H1 (cell line): ENCODE measurements around the gene MASP1. TPM values are rescaled to one million over a fixed set of nuclear protein-coding genes. Genes with fewer than 3 reads are reported as not detected.

Source experiments
- CTCF ChIA-PET: fragments of 300-600 bp; sonication (Branson Sonifier 250); formaldehyde crosslinking; loops from one replicate; lab custom pipeline; 2021; ENCODE audit not compliant: partially characterized antibody; lab: Charles Lee
- POLR2A ChIA-PET: fragments of 300-600 bp; sonication (Branson Sonifier 250); formaldehyde crosslinking; loops from one replicate; lab custom pipeline; 2021; ENCODE audit warnings: inconsistent platforms; ENCODE audit not compliant: partially characterized antibody; lab: Charles Lee
- DNase-seq, 2 experiments: peaks; one replicate each; pipeline versions ENCODE4 v3.0.0 to v3.0.0-alpha.2; 2010 to 2022; ENCODE audit warnings: low spot score in 2 of 2, low read depth in 1 of 2, mixed read lengths in 1 of 2
- FAIRE-seq: peaks from 2 replicates; lab custom pipeline; 2011; peaks lifted over from hg19 to GRCh38; lab: Jason Lieb, UNC
- H2AFZ ChIP-seq: 2 replicates; pipeline ENCODE4 v1.8.1; 2012; ENCODE audit warnings: low read length, inconsistent platforms
- H2AK5ac ChIP-seq: 2 replicates; pipeline ENCODE4 v1.6.1; 2013; ENCODE audit warnings: low read depth, low read length
- H2BK120ac ChIP-seq: replicated peaks from 2 replicates; pipeline ENCODE3; 2013; ENCODE audit warnings: low read depth, low read length, inconsistent platforms
- H2BK12ac ChIP-seq: 2 replicates; pipeline ENCODE4 v1.6.1; 2013; ENCODE audit warnings: low read depth, low read length
- H2BK15ac ChIP-seq: 2 replicates; pipeline ENCODE4 v1.6.1; 2013; ENCODE audit warnings: low read length
- H2BK20ac ChIP-seq: 2 replicates; pipeline ENCODE4 v1.6.1; 2013; ENCODE audit warnings: low read length
- H2BK5ac ChIP-seq: 2 replicates; pipeline ENCODE4 v1.6.1; 2013; ENCODE audit warnings: low read depth, low read length
- H3K14ac ChIP-seq: 2 replicates; pipeline ENCODE4 v1.6.1; 2013; ENCODE audit warnings: inconsistent platforms; ENCODE audit not compliant: insufficient read length
- H3K18ac ChIP-seq: 2 replicates; pipeline ENCODE4 v1.6.1; 2013; ENCODE audit warnings: low read length; ENCODE audit errors: extremely low read depth
- H3K23ac ChIP-seq: 2 replicates; pipeline ENCODE4 v1.6.1; 2013; ENCODE audit warnings: inconsistent platforms; ENCODE audit not compliant: insufficient read length
- H3K23me2 ChIP-seq: 2 replicates; pipeline ENCODE4 v1.6.1; 2013; ENCODE audit warnings: low read depth, low read length
- H3K27ac ChIP-seq: 2 replicates; pipeline ENCODE4 v1.6.1; 2011; ENCODE audit warnings: low read depth, low read length, inconsistent platforms
- H3K27me3 ChIP-seq, 4 experiments: replicated peaks in 1 of 4; 1 replicate in 1 of 4; 2 replicates in 3 of 4; pipeline versions ENCODE4 v1.6.1 to v1.8.1; 2011 to 2013; ENCODE audit warnings: low read length in 3 of 4, mild to moderate bottlenecking in 3 of 4, inconsistent platforms in 2 of 4, mixed read lengths in 2 of 4, moderate library complexity in 1 of 4; ENCODE audit not compliant: control insufficient read depth in 3 of 4, insufficient read depth in 3 of 4; ENCODE audit errors: extremely low read depth in 1 of 4
- H3K36me3 ChIP-seq, 4 experiments: 2 replicates each; pipeline versions ENCODE4 v1.6.1 to v1.8.1; 2011 to 2013; ENCODE audit warnings: mild to moderate bottlenecking in 4 of 4, low read length in 3 of 4, moderate library complexity in 2 of 4, control low read depth in 1 of 4, inconsistent platforms in 1 of 4; ENCODE audit not compliant: insufficient read depth in 4 of 4, control insufficient read depth in 2 of 4
- H3K4ac ChIP-seq: replicated peaks from 2 replicates; pipeline ENCODE3; 2013; ENCODE audit warnings: low read length, low read depth, mixed read lengths, inconsistent platforms; ENCODE audit not compliant: insufficient read length
- H3K4me1 ChIP-seq, 4 experiments: replicated peaks in 1 of 4; 1 replicate in 1 of 4; 2 replicates in 3 of 4; pipeline versions ENCODE4 v1.6.1 to v1.8.1; 2011 to 2013; ENCODE audit warnings: low read length in 3 of 4, inconsistent platforms in 2 of 4, mixed read lengths in 1 of 4; ENCODE audit not compliant: insufficient read depth in 4 of 4, control insufficient read depth in 3 of 4
- H3K4me2 ChIP-seq, 2 experiments: 2 replicates each; pipeline versions ENCODE4 v1.6.1 to v1.8.1; 2011 to 2013; ENCODE audit warnings: low read depth in 2 of 2, low read length in 2 of 2, control low read depth in 1 of 2, inconsistent platforms in 1 of 2, mild to moderate bottlenecking in 1 of 2; ENCODE audit not compliant: insufficient read depth in 1 of 2
- H3K4me3 ChIP-seq, 4 experiments: fragments of 200-600, 300-600 bp in 1 of 4; sonication (generic), shearing (Covaris generic), sonication (Bioruptor Twin) in 1 of 4; 2 replicates each; pipeline versions ENCODE4 v1.5.1 to v1.8.1; 2011 to 2016; ENCODE audit warnings: low read length in 4 of 4, low read depth in 3 of 4, control low read depth in 2 of 4, inconsistent platforms in 2 of 4, mild to moderate bottlenecking in 2 of 4, mixed read lengths in 1 of 4, moderate library complexity in 1 of 4; ENCODE audit not compliant: insufficient read depth in 2 of 4; ENCODE audit errors: extremely low read depth in 1 of 4
- H3K56ac ChIP-seq: replicated peaks from 2 replicates; pipeline ENCODE3; 2013; ENCODE audit warnings: low read depth, mild to moderate bottlenecking, mixed read lengths, low read length, inconsistent platforms; ENCODE audit not compliant: insufficient read length
- H3K79me1 ChIP-seq: 2 replicates; pipeline ENCODE4 v1.6.1; 2013; ENCODE audit warnings: low read depth, low read length, control low read depth
- H3K79me2 ChIP-seq, 2 experiments: 2 replicates each; pipeline versions ENCODE4 v1.6.1 to v1.8.1; 2012 to 2013; ENCODE audit warnings: low read length in 2 of 2, mild to moderate bottlenecking in 2 of 2, inconsistent platforms in 1 of 2; ENCODE audit not compliant: insufficient read depth in 2 of 2, control insufficient read depth in 1 of 2
- H3K9ac ChIP-seq, 4 experiments: replicated peaks in 1 of 4; 1 replicate in 1 of 4; 2 replicates in 3 of 4; pipeline versions ENCODE4 v1.6.1 to v1.8.1; 2011 to 2013; ENCODE audit warnings: low read depth in 3 of 4, low read length in 3 of 4, control low read depth in 2 of 4, mild to moderate bottlenecking in 2 of 4, moderate library complexity in 2 of 4, inconsistent platforms in 1 of 4; ENCODE audit errors: extremely low read depth in 1 of 4
- H3K9me3 ChIP-seq, 2 experiments: 2 replicates each; pipeline versions ENCODE4 v1.6.1 to v1.8.1; 2012 to 2013; ENCODE audit warnings: mild to moderate bottlenecking in 2 of 2, moderate library complexity in 2 of 2, control low read depth in 1 of 2, inconsistent platforms in 1 of 2, low read depth in 1 of 2, low read length in 1 of 2, mixed read lengths in 1 of 2; ENCODE audit not compliant: insufficient read depth in 2 of 2
- H4K20me1 ChIP-seq, 2 experiments: replicated peaks in 1 of 2; 2 replicates each; pipeline versions ENCODE3 to v1.8.1; 2011 to 2013; ENCODE audit warnings: inconsistent platforms in 2 of 2, low read length in 2 of 2, mild to moderate bottlenecking in 1 of 2; ENCODE audit not compliant: insufficient read depth in 2 of 2, control insufficient read depth in 1 of 2
- H4K5ac ChIP-seq: 2 replicates; pipeline ENCODE4 v1.6.1; 2013; ENCODE audit warnings: low read length, low read depth, mixed read lengths, inconsistent platforms; ENCODE audit not compliant: insufficient read length
- H4K8ac ChIP-seq: 2 replicates; pipeline ENCODE4 v1.8.0; 2013; ENCODE audit warnings: mild to moderate bottlenecking, moderate library complexity, low read length, inconsistent platforms; ENCODE audit not compliant: insufficient read depth; ENCODE audit errors: extremely low read depth
- H4K91ac ChIP-seq: replicated peaks from 2 replicates; pipeline ENCODE3; 2013; ENCODE audit warnings: low read length, mixed read lengths, inconsistent platforms; ENCODE audit not compliant: insufficient read length
- CEBPB ChIP-seq: IDR thresholded peaks from 2 replicates; pipeline ENCODE4 v1.6.1; 2012; ENCODE audit warnings: low read depth, low read length
- EGR1 ChIP-seq: IDR thresholded peaks from 2 replicates; pipeline ENCODE4 v1.6.1; 2011; ENCODE audit warnings: low read depth, low read length, borderline replicate concordance
- EZH2 ChIP-seq: fragments of 200-600 bp; sonication (generic); IDR thresholded peaks from 2 replicates; pipeline ENCODE4 v1.7.1; 2012; ENCODE audit warnings: low read depth, mild to moderate bottlenecking, moderate library complexity, low read length, inconsistent platforms; ENCODE audit not compliant: severe bottlenecking
- GABPA ChIP-seq: IDR thresholded peaks from 2 replicates; pipeline ENCODE4 v1.6.1; 2011; ENCODE audit warnings: mild to moderate bottlenecking, low read length, moderate library complexity, borderline replicate concordance; ENCODE audit not compliant: insufficient read depth
- HDAC6 ChIP-seq: IDR thresholded peaks from one replicate; pipeline ENCODE4 v1.7.1; 2012; ENCODE audit warnings: low read depth, mild to moderate bottlenecking, inconsistent platforms, low read length, moderate library complexity
- JUND ChIP-seq: IDR thresholded peaks from 2 replicates; pipeline ENCODE4 v1.6.1; 2011; ENCODE audit warnings: mild to moderate bottlenecking, improper control_type of control experiment, low read length
- KDM1A ChIP-seq: fragments of 200-600, 300-600 bp; sonication (generic); IDR thresholded peaks from 2 replicates; pipeline ENCODE4 v1.7.1; 2016; ENCODE audit warnings: mild to moderate bottlenecking, low read length, borderline replicate concordance
- NANOG ChIP-seq: IDR thresholded peaks from 2 replicates; pipeline ENCODE4 v1.6.1; 2011; ENCODE audit warnings: low read length, low read depth, mild to moderate bottlenecking, inconsistent platforms; ENCODE audit not compliant: insufficient read depth, poor library complexity, severe bottlenecking
- NRF1 ChIP-seq: IDR thresholded peaks from 2 replicates; pipeline ENCODE4 v1.6.1; 2011; ENCODE audit warnings: mild to moderate bottlenecking, low read depth, low read length, improper control_type of control experiment
- TAF7 ChIP-seq: optimal IDR thresholded peaks from 2 replicates; pipeline ENCODE3; 2011; ENCODE audit warnings: low read depth, mild to moderate bottlenecking, inconsistent platforms, low read length, moderate library complexity, borderline replicate concordance
- TEAD4 ChIP-seq: IDR thresholded peaks from 2 replicates; pipeline ENCODE4 v1.6.1; 2012; ENCODE audit warnings: low read depth, low read length, inconsistent platforms, mixed read lengths
- USF2 ChIP-seq: IDR thresholded peaks from 2 replicates; pipeline ENCODE4 v1.6.1; 2011; ENCODE audit warnings: low read length, improper control_type of control experiment
- WGBS, 2 experiments: shearing (Covaris generic) in 1 of 2; methylation state at CpG; one replicate each; pipeline versions ENCODE4 v1.1.6 to v1.1.7; 2013 to 2015; ENCODE audit warnings: low lambda C conversion rate in 2 of 2, mixed read lengths in 2 of 2, inconsistent platforms in 1 of 2, low coverage in 1 of 2, missing lambda C conversion rate in 1 of 2; ENCODE audit not compliant: insufficient replicate concordance in 2 of 2, insufficient coverage in 1 of 2, insufficient read length in 1 of 2; ENCODE audit errors: extremely low coverage in 1 of 2, missing lambda C conversion rate in 1 of 2; 5-methylcytosine and 5-hydroxymethylcytosine counted together
- polyA plus RNA-seq, 7 experiments: library from polyadenylated mRNA; depleted of rRNA in 3 of 7; stranded (reverse) in 5 of 7; unstranded in 2 of 7; fragments of >200 nt in 5 of 7; fragments of 200-250 nt in 2 of 7; gene quantifications; 1 replicate in 5 of 7; 2 replicates in 1 of 7; 4 replicates in 1 of 7; pipeline versions ENCODE4 v1.2.1 to v1.2.3, GENCODE V29; 2011 to 2013; ENCODE audit warnings: missing spikeins in 2 of 7, mixed read lengths in 2 of 7
- total RNA-seq: library from RNA; stranded (reverse); fragmentation: NEBNext Ultra II Directional; extraction: Animal tissue kit (Norgen Biotek cat#: 25700); gene quantifications from 2 replicates; pipeline ENCODE4 v1.2.1, GENCODE V29; 2021

Gene MASP1
- total and polyA plus RNA-seq, 2 of the 8 experiments (the other 6 are each of a cell fraction or from before 2014, with no cell fraction given), result 2.7 to 3.5 TPM

- H3K56ac ChIP-seq, result no peak overlapping the region
- no peaks in the 10 kb centered on the region for H3K23me2 ChIP-seq
- no peak overlapping the region for H4K5ac ChIP-seq
- H3K14ac ChIP-seq, result no peak overlapping the region
- H2BK15ac ChIP-seq, result no peak overlapping the region
- no peaks in the 10 kb centered on the region for H4K20me1 ChIP-seq
- H3K79me2 ChIP-seq, result no peaks in the 10 kb centered on the region
- H3K23ac ChIP-seq, result no peak overlapping the region
- H3K9ac ChIP-seq, result no peak overlapping the region
- no peak overlapping the region for H4K8ac ChIP-seq
- ChIA-PET POLR2A (interaction anchor here (1.3 kb wide), 1 partner anchor 11 kb away, joined by 4 read pairs; no protein-coding TSS in a partner anchor), CTCF (interaction anchor here (1.0 to 1.4 kb wide), 3 partner anchors 21 to 441 kb away, joined by 3 to 7 read pairs (median 5); no protein-coding TSS in a partner anchor)
- H3K18ac ChIP-seq, result no peak overlapping the region
- no peak overlapping the region for H4K91ac ChIP-seq
- DNase-seq (no peak), FAIRE-seq (no peak)
- no peak overlapping the region for H3K4me3 ChIP-seq
- H3K4me2 ChIP-seq, result no peak overlapping the region
- no peaks in the 10 kb centered on the region; a peak in 1 of 4 replicates for H3K9me3 ChIP-seq
- H2BK5ac ChIP-seq, result no peak overlapping the region
- H3K27me3 ChIP-seq, result no peaks in the 10 kb centered on the region
- no peak overlapping the region for H2AFZ ChIP-seq
- no peak overlapping the region for H2BK20ac ChIP-seq
- H3K79me1 ChIP-seq, result no peaks in the 10 kb centered on the region
- no peak overlapping the region for H2AK5ac ChIP-seq
- 92% methylated on average over 1 of the region's 1 CpG; no CpG with 5 or more reads in 1 of the 2 experiments for WGBS, 2 experiments
- no peak overlapping the region for H3K4ac ChIP-seq
- H2BK120ac ChIP-seq, result no peak overlapping the region
- H2BK12ac ChIP-seq, result no peak overlapping the region
- H3K4me1 ChIP-seq, result no peaks in the 10 kb centered on the region
- H3K36me3 ChIP-seq, result no peaks in the 10 kb centered on the region
- no peak overlapping the region for H3K27ac ChIP-seq
- TF ChIP-seq USF2 (no peak), NRF1 (no peak), TAF7 (no peak), KDM1A (no peak), NANOG (no peak), CEBPB (no peak), EGR1 (no peak), JUND (no peak), EZH2 (no peak), HDAC6 (no peak), TEAD4 (no peak), GABPA (no peak)
Observed at GRCh38 chr3:187238239-187238638, 53.3 kb downstream of the MASP1 start.
